HG02973 (cell line): Measurements from ENCODE around the gene EEIG1.
A peak's percentile ranks its signal among the peaks of the same experiment; 100 is the strongest.

Experiments used
- ATAC-seq: cut with Tn5 transposase; IDR thresholded peaks from one replicate; pipeline ENCODE4 v1.9.1; 2021; ENCODE audit warnings: moderate library complexity; ENCODE audit not compliant: unreplicated experiment

The EEIG1 gene

DNA sequence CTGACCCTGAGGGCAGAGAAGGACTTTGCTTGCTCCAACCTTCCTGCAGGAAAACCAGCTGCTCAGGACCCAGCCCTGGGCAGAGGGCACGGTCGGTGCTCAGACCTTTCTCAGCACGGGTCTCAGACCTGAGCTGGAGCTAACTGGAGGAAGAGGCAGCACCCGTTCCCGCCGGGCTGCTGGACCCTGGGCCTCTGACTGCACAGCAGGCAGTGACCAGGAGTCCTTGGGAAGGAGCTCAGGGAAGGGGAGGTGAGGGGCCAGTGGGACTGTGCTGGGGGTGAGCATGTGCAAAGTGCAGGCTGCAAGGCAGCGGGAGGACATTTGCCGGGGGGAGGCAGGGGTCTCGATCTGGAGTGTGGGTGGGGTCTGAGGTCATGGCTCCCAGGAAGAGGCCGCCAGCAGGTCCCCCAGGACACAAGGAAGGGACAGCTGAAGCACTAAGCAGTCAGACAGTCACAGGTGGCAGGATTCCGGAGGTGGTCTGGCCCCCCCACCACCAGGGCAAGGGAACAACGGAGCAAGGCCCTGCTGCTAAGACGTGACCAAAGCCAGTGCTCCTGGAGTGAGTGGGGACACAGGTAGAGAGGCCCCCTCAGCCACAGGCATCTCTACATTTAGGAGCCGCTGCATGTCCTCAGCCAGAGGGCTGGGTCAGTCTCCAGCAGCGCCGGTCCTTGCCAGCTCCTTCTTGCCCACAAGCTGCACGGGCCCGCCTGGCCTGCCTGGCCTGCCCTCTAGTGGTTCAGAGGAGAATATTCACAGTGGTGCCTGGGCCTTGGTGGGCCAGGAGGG is 38.4 kb downstream of the EEIG1 start:
- ATAC-seq, result no peak

DNA sequence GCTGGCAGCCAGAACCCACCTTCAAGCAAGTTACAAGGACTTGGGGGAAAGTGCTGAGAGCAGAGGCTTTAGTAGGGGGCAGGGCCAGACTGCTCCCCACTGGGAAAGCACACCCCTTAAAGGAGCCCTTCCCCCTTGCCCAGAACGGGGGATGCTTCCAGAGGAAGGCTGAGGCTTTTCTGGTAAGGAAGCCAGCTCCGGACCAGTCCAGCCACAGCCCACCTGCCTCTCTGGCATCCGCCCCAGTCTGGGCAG is 38.9 kb downstream of the EEIG1 start:
- no peak for ATAC-seq

DNA sequence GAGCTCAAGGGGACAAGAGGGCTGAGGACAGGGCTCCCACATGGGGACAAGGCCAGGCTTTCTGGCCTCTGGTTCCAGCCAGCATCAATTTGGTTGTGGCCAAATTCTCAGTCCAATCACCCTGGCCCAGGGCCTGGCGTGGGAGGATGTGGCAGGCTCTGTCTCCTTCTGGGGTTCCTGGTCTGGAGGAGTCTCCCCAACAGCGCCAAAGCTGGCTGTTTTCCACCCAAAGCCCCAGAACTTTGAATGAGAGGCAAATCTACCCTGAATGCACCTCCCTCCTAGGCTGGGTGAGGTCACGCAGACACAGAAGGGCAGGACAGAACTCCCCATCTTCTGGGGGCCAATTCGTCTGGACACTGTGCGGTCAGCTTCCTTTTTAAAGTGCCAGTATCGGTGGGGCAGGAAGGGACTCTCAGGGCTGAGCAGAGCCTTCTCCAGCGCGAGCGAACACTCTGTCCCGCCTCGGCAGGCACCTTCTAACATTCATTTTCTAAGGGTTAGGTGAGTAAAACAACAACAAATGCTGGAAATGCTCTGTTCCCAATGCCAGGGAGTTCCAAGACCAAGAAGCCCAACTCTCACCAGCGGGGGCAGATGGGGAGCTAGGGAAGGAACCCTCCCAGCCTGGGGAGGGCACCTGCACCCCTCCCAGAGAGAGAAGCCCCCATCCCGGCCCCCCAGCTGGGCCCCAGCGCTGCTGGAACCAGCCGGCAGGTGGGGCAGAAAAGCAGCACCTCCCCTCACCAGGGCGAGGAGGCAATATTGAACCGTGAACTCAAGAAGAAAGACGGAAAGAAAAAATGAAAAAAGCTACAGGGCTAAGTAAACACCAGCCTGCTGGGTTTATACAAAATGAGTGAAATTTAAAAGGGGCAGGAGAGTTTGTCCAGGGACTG is 39.5 kb downstream of the EEIG1 start:
- ATAC-seq, result no peak

DNA sequence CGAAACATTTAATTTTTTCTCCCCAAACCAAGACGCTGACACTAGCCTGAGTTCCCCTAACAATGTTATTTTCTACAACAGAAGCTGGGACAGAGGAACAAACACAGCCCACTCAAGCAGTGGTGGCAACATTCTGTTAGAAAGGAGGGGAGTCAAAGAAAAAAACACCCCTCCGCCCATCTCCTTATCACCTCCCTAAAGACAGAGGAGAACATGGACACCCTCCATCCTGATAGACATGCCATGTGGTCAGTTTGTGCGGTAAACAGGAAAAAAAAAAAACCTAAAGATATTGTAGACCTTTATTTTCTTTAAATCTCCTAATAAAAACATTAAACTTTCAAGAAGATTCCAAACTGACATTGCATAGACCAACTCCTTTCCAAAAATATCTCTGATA is 40.2 kb downstream of the EEIG1 start:
- ATAC-seq, result no peak

DNA sequence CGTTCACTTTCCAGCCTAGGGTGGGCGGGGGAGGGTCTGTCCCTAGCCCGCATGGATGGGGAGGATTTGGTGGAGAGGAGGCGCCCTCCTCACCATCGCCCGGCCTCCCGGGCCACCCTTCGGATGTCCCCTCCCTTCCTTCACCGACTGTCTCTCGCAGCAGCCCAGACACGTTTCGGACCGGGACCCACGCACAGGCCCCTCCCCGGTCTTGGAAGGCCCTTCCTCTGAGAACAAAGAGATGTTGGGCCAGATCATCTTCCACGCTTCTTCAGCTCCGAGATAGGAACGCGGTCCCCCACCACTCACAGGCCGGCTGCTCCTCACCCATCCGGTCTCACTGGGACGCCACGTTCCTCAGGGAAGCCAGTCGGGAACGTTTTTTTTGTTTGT is 42.5 kb downstream of the EEIG1 start:
- ATAC-seq, result no peak

DNA sequence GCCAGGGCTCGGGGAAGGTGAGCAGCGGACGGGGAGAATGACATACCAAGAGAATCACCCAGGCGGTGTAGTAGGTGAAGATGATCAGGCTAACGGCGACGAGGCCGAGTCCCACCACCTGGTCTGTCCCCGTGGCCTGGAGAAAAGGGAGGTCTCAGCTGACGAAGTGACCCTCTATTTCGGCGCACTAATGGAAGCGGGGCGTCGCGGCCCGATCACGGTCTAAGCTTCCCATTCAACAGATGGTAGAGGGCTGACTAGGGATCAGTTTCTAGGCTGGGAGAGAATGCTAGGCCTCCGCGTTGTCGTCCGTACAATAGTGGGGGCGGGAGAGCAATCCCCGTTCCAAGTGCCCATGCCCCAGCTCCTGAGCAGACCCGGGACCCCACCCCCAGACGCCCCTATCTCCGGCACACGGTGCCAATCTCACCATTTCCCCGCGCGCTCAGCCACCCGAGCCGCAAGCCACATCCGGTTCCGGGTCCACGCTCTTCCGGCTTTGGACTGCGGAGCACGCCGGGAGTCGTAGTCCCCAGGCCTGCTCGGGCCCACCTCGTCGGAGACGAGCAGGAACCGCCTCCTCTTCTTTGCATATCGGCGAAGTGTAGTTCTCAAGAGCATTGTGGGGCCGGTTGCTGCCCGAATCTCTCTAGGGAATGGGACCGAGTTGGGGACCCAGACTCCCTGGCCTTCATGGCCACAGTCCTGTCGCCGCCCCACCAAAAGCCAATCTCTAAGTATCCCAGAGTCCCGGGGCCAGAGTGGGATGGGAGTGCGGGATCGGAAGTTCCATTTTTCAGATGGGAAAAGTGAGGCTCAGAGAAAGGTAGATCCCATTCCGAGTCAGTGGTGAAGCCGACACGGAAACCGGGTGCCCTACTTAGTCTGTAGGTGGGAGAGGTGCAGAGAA is 43.1 kb downstream of the EEIG1 start, which contains the start of gene DPM2:
TSS of gene DPM2 (minus strand) at position 467 of the 910 bp plus-strand sequence. CDS start at position 433, 34 bp downstream.
- ATAC-seq, result peak; percentile 81

DNA sequence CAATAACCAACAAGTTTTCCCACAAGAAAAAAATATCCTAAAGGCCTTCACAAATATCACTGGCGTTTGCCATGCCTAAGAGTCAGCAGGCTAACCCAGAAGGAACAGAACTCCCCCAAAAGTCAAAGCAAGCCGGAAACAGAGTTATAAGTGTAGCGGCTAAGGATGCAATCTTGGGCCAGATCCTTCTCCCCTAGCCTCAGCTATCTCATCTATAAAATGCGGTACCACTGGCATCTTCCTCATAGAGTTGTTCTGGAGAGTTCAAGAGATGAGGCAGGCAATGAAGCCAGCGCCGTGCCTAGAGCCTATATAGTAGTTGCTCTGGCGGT is 43.8 kb downstream of the EEIG1 start:
- ATAC-seq, result no peak

DNA sequence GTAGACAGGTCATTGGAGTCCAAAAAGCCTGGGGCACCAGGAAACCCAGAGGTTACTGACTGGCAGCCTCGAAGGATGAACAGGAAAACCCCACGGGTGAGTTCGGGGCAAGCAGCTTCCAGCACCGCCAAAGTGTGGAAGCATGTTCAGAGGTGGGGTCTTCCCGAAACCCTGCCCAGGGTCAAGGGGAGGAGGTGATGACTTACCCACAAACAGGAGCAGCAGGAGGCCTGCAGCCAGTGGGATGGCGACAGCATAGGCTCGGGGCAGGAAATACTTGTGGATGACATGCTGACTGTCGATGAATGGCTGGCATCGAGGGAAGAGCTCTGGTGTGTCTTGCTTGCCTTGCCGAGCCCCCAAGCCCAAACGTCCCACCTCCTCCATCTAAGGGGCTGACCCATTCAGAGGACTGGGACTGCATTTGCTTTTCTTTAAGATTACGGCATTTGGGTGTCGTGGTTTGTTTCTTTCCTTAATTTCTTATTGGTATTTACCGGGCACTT is 44.4 kb downstream of the EEIG1 start:
- ATAC-seq, result no peak

DNA sequence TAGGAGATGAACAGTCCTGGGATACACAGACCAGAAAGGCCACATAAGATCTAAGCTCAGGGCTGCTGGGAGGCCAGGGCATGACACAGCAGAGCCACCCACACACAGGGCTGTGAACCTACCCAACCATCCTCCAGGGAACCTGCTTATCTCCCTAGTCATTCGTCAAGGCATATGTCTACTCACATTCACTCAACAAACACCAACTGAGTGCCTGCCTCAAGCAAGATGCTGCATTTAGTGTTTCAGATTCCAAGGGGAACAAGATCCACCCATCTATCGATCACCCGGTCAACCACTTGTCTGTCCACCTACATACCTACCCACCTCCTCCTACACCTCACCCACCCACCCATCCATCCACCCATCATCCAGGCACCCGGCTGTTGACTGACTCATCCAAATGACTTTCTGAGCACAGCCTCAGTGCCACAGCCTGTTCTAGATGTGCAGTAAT is 45.0 kb downstream of the EEIG1 start:
- no peak for ATAC-seq

DNA sequence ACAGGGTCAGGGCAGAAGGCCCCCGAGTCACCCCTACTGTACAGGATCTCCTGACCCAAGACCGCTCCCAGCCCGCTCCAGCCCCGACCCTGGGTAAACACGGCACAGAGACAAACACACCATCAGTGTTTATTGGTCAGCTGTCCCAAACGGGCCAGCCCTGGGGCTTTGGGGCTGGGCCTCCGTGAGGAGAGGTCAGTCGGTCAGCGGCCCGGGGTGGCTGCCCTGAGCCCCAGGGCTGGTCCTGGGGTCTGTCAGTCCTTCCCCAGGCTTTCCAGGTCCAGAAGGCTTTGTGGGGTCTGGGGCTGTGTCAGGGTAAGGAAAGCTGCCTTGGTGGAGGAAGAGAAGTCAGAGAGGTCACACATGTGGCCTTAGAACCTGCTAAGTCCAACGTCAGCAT is 45.8 kb downstream of the EEIG1 start:
- no peak for ATAC-seq

DNA sequence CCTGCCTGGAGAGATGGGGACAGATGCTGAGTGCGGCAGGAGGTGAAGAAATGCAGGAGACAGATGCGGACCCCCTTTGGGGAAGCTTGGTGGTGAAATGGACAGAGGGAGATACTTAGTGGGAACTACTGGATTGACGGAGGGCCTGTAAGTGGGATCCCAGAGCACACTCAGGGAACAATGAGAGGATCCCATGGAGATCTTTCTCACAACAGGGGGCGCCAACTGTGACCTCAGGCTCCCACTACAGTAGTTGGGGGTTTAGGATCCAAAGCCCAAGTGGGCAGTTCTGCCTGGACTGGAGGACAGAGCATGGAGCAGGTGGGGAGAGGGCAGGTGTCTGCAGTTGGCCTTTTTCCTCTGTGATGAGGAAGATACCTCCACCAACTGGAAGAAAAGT is 46.5 kb downstream of the EEIG1 start:
- ATAC-seq, result no peak

DNA sequence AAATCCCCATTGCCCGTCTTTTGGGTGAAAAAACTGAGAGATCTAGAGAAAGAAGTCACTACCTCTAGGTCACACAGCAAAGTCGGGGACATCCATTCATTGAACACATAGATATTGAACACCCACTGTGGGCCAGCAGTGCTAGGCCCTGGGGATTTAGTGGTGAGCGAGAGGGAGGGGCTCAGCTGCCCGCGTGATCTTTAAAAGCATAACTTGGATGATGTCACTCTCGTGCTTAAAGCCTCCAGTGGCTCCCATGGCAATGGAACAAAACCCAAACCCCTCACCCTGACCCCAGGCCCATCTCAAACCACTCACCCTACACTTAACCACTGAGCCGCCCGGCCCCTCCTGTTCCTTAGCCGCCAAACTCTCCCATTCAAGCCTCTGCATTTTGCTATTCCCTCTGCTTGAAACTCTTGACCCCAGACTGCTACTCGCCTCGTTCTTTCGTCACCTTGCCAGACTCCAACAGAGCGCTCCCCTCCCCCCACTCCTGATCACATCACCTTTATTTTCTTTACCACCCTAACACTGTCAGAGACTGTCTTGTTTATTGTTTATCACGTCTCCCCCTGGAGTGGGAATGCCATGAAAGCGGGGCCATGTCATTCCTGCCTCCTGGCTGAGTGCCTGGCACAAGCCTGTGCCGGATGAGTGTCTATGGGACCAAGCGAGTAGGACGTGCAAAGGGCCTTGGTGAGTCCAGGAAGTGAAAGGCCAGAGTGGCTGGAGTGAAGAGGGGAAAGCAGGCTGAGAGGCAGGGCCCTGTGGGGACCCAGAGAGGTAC is 49.5 kb downstream of the EEIG1 start:
- ATAC-seq, result peak; percentile 22
